Measurements from ENCODE around the gene KRT20.
A peak's percentile ranks its signal among the peaks of the same experiment; 100 is the strongest.

The KRT20 gene

GRCh38 chr17:40836020-40836419, 49.0 kb downstream of the KRT20 start:
- in situ Hi-C loops (cut with HindIII; ENCODE audit: low sequenced_read_pairs), result no loop called here
- no peak for TF ChIP-seq CTCF (IDR thresholded peaks at IDR 0.05; ENCODE audit: low read depth, low read length)
- DNase-seq (ENCODE audit: low read depth, low spot score), result no peak
- H3K4me3 ChIP-seq (ENCODE audit: low read depth, low read length), result no peak overlapping the region

- H3K4me3 ChIP-seq (ENCODE audit: low read depth, low read length), result no peak overlapping the region
- TF ChIP-seq CTCF (IDR thresholded peaks at IDR 0.05; ENCODE audit: low read depth, low read length), result no peak
- in situ Hi-C loops (cut with HindIII; ENCODE audit: low sequenced_read_pairs), result no loop called here
- DNase-seq (ENCODE audit: low read depth, low spot score), result no peak
These were observed 51.2 kb downstream of the KRT20 start for GRCh38 chr17:40833882-40834281.

- in situ Hi-C loops (cut with HindIII; ENCODE audit: low sequenced_read_pairs), result no loop called here
- H3K4me3 ChIP-seq (ENCODE audit: low read depth, low read length), result no peak overlapping the region
- TF ChIP-seq CTCF (IDR thresholded peaks at IDR 0.05; ENCODE audit: low read depth, low read length), result no peak
- no peak for DNase-seq (ENCODE audit: low read depth, low spot score)
These were observed 52.2 kb downstream of the KRT20 start for GRCh38 chr17:40832840-40833239.

GRCh38 chr17:40830085-40830776, 54.8 kb downstream of the KRT20 start:
- no peak for TF ChIP-seq CTCF (IDR thresholded peaks at IDR 0.05; ENCODE audit: low read depth, low read length)
- DNase-seq (ENCODE audit: low read depth, low spot score), result no peak
- in situ Hi-C loops (cut with HindIII; ENCODE audit: low sequenced_read_pairs), result no loop called here
- no peak overlapping the region for H3K4me3 ChIP-seq (ENCODE audit: low read depth, low read length)

- no peak overlapping the region for H3K4me3 ChIP-seq (ENCODE audit: low read depth, low read length)
- in situ Hi-C loops (cut with HindIII; ENCODE audit: low sequenced_read_pairs), result no loop called here
- DNase-seq (ENCODE audit: low read depth, low spot score), result peak; percentile 71
- TF ChIP-seq CTCF (IDR thresholded peaks at IDR 0.05; ENCODE audit: low read depth, low read length), result no peak
These were observed 56.5 kb downstream of the KRT20 start for GRCh38 chr17:40828454-40829044.

GRCh38 chr17:40827746-40828453, 57.1 kb downstream of the KRT20 start:
- TF ChIP-seq CTCF (IDR thresholded peaks at IDR 0.05; ENCODE audit: low read depth, low read length), result no peak
- H3K4me3 ChIP-seq (ENCODE audit: low read depth, low read length), result no peak overlapping the region
- peak; percentile 70 for DNase-seq (ENCODE audit: low read depth, low spot score)
- in situ Hi-C loops (cut with HindIII; ENCODE audit: low sequenced_read_pairs), result no loop called here
